Measurements from ENCODE around the gene ZBTB24. TPM values are rescaled to one million over a fixed set of nuclear protein-coding genes. Genes with fewer than 3 reads are reported as not detected.
A peak's percentile ranks its signal among the peaks of the same experiment; 100 is the strongest.

The ZBTB24 gene
- total and polyA plus RNA-seq, 5 donors, result 2.2 to 4.2 (median 3.4) TPM

DNA sequence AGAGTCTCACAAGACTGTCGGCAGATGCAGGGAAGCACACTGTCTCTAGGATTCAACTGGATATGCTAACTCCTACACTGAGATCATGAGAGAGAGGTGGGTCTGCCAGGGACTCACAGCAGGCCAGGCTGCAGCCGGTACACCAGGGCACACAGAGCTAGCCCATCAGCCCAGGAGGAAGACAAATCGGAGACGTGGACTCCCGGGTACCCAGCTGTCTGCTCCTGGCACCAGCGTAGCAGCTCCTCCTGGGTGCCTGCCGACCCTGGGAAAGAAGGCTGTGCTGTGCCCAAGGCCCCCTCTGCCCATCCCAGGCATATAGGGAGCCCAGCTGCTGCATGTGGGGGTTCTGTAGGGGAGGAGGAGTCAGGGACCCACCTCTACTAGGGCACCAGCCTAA is 34.4 kb downstream of the ZBTB24 start:
- intact Hi-C loops (cut with DNase I), result no loop called here
- 79% methylated on average over 7 of the region's 7 CpGs for WGBS
- ATAC-seq, result no peak

DNA sequence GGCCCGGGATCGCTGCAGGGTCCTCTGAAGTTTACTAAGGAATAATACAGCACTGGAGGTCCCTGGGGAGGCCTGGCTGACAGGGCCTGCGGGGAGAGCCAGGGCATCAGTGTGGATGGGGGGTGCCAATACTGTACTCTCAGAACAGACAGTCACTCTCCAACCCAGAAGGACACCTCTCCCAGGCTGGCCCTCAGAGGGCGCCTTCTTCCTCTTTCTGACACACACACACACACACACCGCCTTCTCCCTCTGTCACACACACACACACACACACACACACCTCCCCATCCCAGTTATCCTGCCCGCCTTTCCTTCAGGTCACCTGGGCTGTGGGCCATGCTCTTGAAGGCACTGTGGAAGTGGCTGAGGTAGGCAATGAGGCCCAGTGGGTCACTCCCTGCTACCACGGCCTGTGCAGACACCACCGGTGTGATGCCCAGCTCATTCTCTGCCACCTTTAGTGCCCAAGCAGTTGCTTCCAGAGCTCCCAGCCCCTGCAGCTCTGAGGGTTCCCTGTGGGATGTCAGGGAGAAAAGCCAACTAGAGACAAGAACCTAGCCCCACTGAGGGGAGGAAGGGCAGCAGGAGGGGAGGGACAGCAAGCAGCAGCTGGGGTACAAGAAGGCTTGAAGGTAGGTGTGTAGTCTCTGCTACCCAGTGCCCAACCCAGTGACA is 35.0 kb downstream of the ZBTB24 start:
- no peaks in the 10 kb centered on the region for H3K27me3 ChIP-seq (ENCODE audit: control insufficient read depth, insufficient read depth)
- no peak overlapping the region for H3K4me3 ChIP-seq (ENCODE audit: low read length)
- 81% methylated on average over 8 of the region's 8 CpGs for WGBS
- H3K4me1 ChIP-seq (ENCODE audit: control insufficient read depth, insufficient read depth, low read length), result no peaks in the 10 kb centered on the region
- no peaks in the 10 kb centered on the region for H3K9me3 ChIP-seq (ENCODE audit: control insufficient read depth, low read length)
- H3K27ac ChIP-seq (ENCODE audit: low read length), result no peak overlapping the region
- DNase-seq (peak in 1 of 3 donors; percentile 52), ATAC-seq (peak in 1 of 2 donors; percentile 4)
- intact Hi-C loops (cut with DNase I), result no loop called here

More for the DNA sequence above, 34.4 kb downstream of the ZBTB24 start:
- H3K4me1 ChIP-seq (ENCODE audit: control insufficient read depth, insufficient read depth, low read length), result no peaks in the 10 kb centered on the region
- H3K9me3 ChIP-seq (ENCODE audit: control insufficient read depth, low read length), result no peaks in the 10 kb centered on the region
- no peak overlapping the region for H3K27ac ChIP-seq (ENCODE audit: low read length)
- DNase-seq, result peak in 1 of 3 donors; percentile 53
- no peaks in the 10 kb centered on the region for H3K27me3 ChIP-seq (ENCODE audit: control insufficient read depth, insufficient read depth)
- no peak overlapping the region for H3K4me3 ChIP-seq (ENCODE audit: low read length)

DNA sequence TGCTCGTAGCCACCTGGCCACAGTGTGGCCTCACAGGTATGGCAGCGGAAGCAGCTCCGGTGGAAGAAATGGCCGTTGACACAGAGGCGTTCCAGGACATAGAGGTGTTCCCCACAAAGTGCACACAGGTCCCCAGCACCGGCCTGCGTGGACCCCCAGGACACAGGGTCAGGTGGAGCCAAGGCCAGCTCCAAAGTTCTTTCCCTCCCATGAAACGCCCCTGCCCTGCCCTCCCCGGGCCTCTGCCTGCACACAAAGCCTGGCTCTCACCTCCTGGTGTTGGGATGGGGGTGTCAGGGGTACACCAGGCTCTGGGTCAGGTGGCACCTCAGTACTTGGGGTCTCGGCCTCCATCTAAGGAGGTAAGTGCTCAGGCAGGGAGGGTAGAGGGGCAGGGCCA is 35.9 kb downstream of the ZBTB24 start:
- Histone ChIP-seq H3K4me1 (ENCODE audit: control insufficient read depth, insufficient read depth, low read length) (no peaks in the 10 kb centered on the region), H3K27me3 (ENCODE audit: control insufficient read depth, insufficient read depth) (no peaks in the 10 kb centered on the region), H3K27ac (ENCODE audit: low read length) (no peak overlapping the region), H3K9me3 (ENCODE audit: control insufficient read depth, low read length) (no peaks in the 10 kb centered on the region), H3K4me3 (ENCODE audit: low read length) (no peak overlapping the region)
- no peak for DNase-seq
- no peak for ATAC-seq
- intact Hi-C loops (cut with DNase I), result no loop called here
- 96% methylated on average over 10 of the region's 10 CpGs for WGBS

DNA sequence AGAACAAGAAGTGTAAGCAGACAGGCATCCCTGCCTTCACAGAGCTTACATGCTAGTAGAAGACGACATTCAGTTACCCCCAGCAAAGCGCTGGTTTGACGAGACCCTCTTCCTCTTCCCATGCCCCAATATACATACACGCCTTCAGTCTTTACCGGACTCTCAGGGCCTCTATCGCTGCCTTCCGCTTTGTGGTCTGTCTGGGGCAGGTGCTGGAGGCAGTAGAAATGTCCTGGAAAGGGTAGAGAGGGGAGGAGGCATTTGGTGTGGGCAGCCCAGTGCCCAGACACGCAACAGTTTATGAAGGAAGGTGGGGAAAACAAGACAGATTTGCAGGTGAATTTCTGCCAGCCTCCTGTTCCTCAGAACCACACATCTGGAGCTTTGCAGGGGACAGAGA is 36.5 kb downstream of the ZBTB24 start:
- ATAC-seq, result no peak
- Histone ChIP-seq H3K27me3 (ENCODE audit: control insufficient read depth, insufficient read depth) (no peaks in the 10 kb centered on the region), H3K27ac (ENCODE audit: low read length) (no peak overlapping the region), H3K9me3 (ENCODE audit: control insufficient read depth, low read length) (no peaks in the 10 kb centered on the region), H3K4me3 (ENCODE audit: low read length) (no peak overlapping the region), H3K4me1 (ENCODE audit: control insufficient read depth, insufficient read depth, low read length) (no peaks in the 10 kb centered on the region)
- DNase-seq, result no peak
- intact Hi-C loops (cut with DNase I), result no loop called here
- WGBS, result 92% methylated on average over 8 of the region's 8 CpGs

DNA sequence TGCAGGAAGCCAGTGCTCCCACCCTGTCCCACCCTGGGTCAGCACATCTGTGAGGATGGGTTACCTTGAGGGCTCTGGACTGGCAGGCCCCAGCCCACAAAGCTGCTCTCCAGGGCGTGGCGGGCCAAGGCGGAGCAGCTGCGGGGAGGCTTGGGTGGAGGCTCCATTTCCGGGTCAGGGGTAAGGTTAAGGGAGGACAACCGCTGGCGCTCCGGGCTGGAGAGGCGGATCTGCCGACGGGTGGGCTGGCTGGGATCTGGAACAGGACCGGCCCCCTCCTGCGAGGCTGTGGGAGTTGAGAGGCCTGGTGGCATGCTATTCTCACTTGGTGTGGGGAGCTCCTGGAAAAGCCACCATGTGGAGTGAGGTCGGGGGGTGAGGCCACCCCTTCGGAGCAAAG is 36.9 kb downstream of the ZBTB24 start:
- ATAC-seq, result no peak
- no peaks in the 10 kb centered on the region for H3K9me3 ChIP-seq (ENCODE audit: control insufficient read depth, low read length)
- H3K27ac ChIP-seq (ENCODE audit: low read length), result no peak overlapping the region
- peaks cover 2% of the 10 kb centered on the region for H3K4me1 ChIP-seq (ENCODE audit: control insufficient read depth, insufficient read depth, low read length)
- peak in 1 of 3 donors; percentile 54 for DNase-seq
- no peaks in the 10 kb centered on the region for H3K27me3 ChIP-seq (ENCODE audit: control insufficient read depth, insufficient read depth)
- 87% methylated on average over 15 of the region's 15 CpGs for WGBS
- no peak overlapping the region for H3K4me3 ChIP-seq (ENCODE audit: low read length)
- intact Hi-C loops (cut with DNase I), result no loop called here

DNA sequence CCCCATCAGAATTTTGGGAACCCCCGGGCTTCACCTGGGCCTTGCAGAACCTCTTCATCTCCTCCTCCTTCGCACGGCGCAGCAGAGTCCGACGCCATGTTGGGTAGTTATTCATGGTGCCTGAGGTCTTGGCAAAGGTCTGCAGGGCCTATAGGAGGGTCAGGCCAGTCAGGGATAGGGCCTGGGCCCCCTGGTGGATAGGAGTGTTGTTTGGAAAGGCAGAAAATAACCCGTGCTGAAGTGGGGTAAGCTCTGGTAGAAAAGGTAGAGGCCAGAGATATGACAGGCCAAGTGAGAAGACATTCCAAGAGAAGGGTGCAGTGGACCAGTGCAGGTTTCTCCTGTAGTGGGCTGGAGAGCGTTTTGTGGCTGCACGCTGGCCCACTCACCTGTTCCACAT is 37.6 kb downstream of the ZBTB24 start:
- intact Hi-C loops (cut with DNase I), result no loop called here
- ATAC-seq, result no peak
- WGBS, result 93% methylated on average over 9 of the region's 9 CpGs

DNA sequence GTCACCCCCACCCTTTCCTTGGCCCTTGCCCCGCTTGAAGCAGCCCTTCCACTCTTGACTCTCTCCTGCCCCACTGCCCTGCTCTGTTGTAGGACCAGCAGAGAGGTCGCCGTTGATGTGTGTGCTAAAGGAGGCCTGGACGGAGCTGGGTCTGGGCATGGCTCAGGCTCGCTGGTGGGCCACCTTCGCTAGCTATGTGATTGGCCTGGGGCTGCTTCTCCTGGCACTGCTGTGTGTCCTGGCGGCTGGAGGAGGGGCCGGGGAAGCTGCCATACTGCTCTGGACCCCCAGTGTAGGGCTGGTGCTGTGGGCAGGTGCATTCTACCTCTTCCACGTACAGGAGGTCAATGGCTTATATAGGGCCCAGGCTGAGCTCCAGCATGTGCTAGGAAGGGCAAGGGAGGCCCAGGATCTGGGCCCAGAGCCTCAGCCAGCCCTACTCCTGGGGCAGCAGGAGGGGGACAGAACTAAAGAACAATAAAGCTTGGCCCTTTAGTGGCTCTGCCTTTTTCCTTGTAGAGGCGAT is 39.5 kb downstream of the ZBTB24 start:
- H3K4me1 ChIP-seq (ENCODE audit: control insufficient read depth, insufficient read depth, low read length), result peaks cover 2% of the 10 kb centered on the region
- no peak overlapping the region for H3K27ac ChIP-seq (ENCODE audit: low read length)
- WGBS, result 94% methylated on average over 10 of the region's 10 CpGs
- H3K9me3 ChIP-seq (ENCODE audit: control insufficient read depth, low read length), result no peaks in the 10 kb centered on the region
- H3K4me3 ChIP-seq (ENCODE audit: low read length), result no peak overlapping the region
- ATAC-seq (no peak), DNase-seq (peak in 1 of 3 donors; percentile 50)
- intact Hi-C loops (cut with DNase I), result no loop called here
- no peaks in the 10 kb centered on the region for H3K27me3 ChIP-seq (ENCODE audit: control insufficient read depth, insufficient read depth)

More for the DNA sequence above, 37.6 kb downstream of the ZBTB24 start:
- Histone ChIP-seq H3K9me3 (ENCODE audit: control insufficient read depth, low read length) (no peaks in the 10 kb centered on the region), H3K27ac (ENCODE audit: low read length) (no peak overlapping the region), H3K4me3 (ENCODE audit: low read length) (no peak overlapping the region), H3K27me3 (ENCODE audit: control insufficient read depth, insufficient read depth) (no peaks in the 10 kb centered on the region), H3K4me1 (ENCODE audit: control insufficient read depth, insufficient read depth, low read length) (peaks cover 2% of the 10 kb centered on the region)
- DNase-seq, result no peak

DNA sequence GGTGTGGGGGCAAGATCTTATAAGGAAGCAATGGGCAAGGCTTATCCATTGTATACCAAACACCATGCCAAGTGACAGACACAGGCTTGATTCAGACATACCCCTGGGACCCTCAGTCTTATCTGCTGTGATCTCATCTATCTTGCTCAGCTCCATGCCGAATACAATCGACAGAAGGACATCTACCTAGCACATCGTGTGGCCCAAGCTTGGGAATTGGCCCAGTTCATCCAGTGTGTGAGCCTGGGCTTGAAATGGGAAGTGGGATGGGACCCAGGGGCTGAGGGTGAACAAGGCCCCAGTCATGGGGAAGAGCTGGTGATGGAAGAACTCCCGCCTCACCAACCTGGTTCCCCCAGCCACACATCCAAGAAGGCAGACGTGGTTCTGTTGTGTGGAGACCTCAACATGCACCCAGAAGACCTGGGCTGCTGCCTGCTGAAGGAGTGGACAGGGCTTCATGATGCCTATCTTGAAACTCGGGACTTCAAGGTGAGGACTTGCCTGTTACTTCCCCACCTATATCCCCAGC is 40.6 kb downstream of the ZBTB24 start:
- ATAC-seq, result no peak
- WGBS, result 93% methylated on average over 6 of the region's 6 CpGs
- no peaks in the 10 kb centered on the region for H3K9me3 ChIP-seq (ENCODE audit: control insufficient read depth, low read length)
- no peak overlapping the region for H3K4me3 ChIP-seq (ENCODE audit: low read length)
- H3K27me3 ChIP-seq (ENCODE audit: control insufficient read depth, insufficient read depth), result no peaks in the 10 kb centered on the region
- intact Hi-C loops (cut with DNase I), result no loop called here
- no peak overlapping the region for H3K27ac ChIP-seq (ENCODE audit: low read length)
- peaks cover 2% of the 10 kb centered on the region for H3K4me1 ChIP-seq (ENCODE audit: control insufficient read depth, insufficient read depth, low read length)
- DNase-seq, result no peak

DNA sequence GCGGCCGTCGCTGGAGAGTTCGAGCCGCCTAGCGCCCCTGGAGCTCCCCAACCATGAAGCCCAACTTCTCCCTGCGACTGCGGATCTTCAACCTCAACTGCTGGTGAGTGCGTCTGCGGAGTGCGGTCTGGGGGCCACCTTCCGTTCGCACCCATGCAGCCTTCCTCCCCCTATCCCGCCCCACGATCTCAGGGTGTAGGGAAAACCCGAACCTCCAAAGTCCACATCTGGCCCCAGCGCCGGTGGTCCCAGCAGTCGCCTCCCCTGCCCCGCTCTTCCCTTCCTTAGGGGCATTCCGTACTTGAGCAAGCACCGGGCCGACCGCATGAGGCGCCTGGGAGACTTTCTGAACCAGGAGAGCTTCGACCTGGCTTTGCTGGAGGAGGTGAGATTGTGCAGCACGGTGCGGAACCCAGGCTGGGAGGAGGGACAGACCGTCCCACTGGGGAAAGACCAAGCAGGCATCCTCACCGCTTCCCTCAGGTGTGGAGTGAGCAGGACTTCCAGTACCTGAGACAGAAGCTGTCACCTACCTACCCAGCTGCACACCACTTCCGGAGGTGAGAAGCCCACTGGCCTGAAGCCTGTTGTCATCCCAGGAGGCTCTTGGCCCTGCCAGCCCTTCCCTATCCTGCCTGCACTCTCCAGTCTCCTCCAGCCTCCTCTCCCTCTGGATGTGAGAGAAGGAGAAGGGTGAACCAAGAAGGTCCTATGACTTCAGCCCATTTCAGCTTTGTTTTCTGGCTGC is 41.8 kb downstream of the ZBTB24 start:
- Histone ChIP-seq H3K4me3 (ENCODE audit: low read length) (peak overlapping the region; percentile 75), H3K4me1 (ENCODE audit: control insufficient read depth, insufficient read depth, low read length) (peaks cover 2% of the 10 kb centered on the region), H3K27me3 (ENCODE audit: control insufficient read depth, insufficient read depth) (no peaks in the 10 kb centered on the region), H3K27ac (ENCODE audit: low read length) (peak overlapping the region; percentile 49), H3K9me3 (ENCODE audit: control insufficient read depth, low read length) (no peaks in the 10 kb centered on the region)
- intact Hi-C loops (cut with DNase I), result no loop called here
- WGBS, result 1% methylated on average over 31 of the region's 31 CpGs
- DNase-seq (peak; percentile 49 to 80 (median 77)), ATAC-seq (peak; percentile 36 to 50)

DNA sequence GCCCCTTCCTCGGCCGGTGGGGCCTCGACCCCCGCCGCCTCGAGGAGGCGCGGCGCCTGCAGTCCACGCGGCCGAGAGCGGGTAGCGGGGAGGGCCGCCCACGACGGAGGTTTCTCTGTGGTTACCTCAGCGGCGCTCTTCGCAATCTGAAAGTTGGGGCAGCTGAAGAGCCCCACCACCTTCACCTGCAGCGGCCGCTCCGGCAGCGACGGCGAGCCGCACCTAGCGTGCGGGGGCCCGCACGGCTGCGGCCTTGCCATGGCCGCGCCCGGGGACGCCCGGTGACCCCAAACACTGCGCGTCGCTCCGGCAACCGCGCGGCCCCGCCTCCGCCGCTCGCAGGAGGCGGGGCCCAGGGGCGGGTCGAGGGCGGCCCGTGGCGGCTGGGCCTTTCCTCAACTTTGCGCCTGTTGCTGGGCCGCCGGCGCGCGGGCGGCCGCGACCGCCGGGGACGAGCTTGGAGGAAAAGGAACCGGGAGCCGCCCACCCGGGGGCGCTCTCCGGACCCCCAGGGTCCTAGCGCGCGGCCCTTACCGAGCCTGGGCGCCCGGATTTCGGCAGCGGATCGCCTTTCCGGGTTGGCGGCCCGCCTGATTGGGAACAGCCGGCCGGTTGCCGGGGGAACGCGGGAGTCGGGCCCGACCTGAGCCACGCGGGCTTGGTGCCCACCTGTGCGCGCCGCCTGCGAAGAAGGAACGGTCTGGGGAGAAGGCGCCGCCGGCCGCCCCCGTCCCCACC is 42.5 kb downstream of the ZBTB24 start, which contains the start of the genes PPIL6 and SMPD2:
Gene PPIL6, minus strand, starts transcription at position 298 of the 738 bp plus-strand sequence. Its CDS starts 38 bp downstream, at position 260.
Gene SMPD2, plus strand, starts transcription at position 394 of the 738 bp plus-strand sequence. CDS start 398 bp downstream, outside the sequence.
- peaks cover 2% of the 10 kb centered on the region for H3K4me1 ChIP-seq (ENCODE audit: control insufficient read depth, insufficient read depth, low read length)
- H3K27me3 ChIP-seq (ENCODE audit: control insufficient read depth, insufficient read depth), result no peaks in the 10 kb centered on the region
- intact Hi-C loops (cut with DNase I), result no loop called here
- peak; percentile 91 to 97 (median 97) for DNase-seq
- ATAC-seq, result peak; percentile 95 to 96
- H3K9me3 ChIP-seq (ENCODE audit: control insufficient read depth, low read length), result no peaks in the 10 kb centered on the region
- H3K27ac ChIP-seq (ENCODE audit: low read length), result peak within 1 kb of the TSS; percentile 73
- WGBS, result under 1% methylated on average over 102 of the region's 102 CpGs
- H3K4me3 ChIP-seq (ENCODE audit: low read length), result peak within 1 kb of the TSS; percentile 75
